GM12878 (cell line): Measurements from ENCODE around the gene LRRC4. TPM values are rescaled to one million over a fixed set of nuclear protein-coding genes. Genes with fewer than 3 reads are reported as not detected.

Source experiments
- ATAC-seq: fragments of 200-7000 bp; cut with Tn5 transposase; 3 replicates; pipeline ENCODE4 v1.9.1; 2020; ENCODE audit warnings: mild to moderate bottlenecking, moderate library complexity
- BruUV-seq: library from RNA; stranded (reverse); fragments of 400-500 nt; replicated peaks from 2 replicates; lab custom pipeline; 2021; lab: Mats Ljungman, UMichigan
- CTCF ChIA-PET: fragments of 300-600 bp; sonication (Branson Sonifier 250); formaldehyde crosslinking; extraction: SDS; loops from one replicate; lab custom pipeline; 2021; ENCODE audit warnings: inconsistent platforms; lab: Yijun Ruan, JAX
- POLR2A ChIA-PET: fragments of 350-600 bp; formaldehyde crosslinking; extraction: SDS; loops from one replicate; lab custom pipeline; 2021; ENCODE audit warnings: inconsistent platforms; lab: Charles Lee
- RAD21 ChIA-PET: fragments of 300-600 bp; sonication (Branson Sonifier 250); formaldehyde crosslinking; loops from one replicate; lab custom pipeline; 2023; ENCODE audit warnings: antibody characterized with exemption; ENCODE audit not compliant: unreplicated experiment; lab: Charles Lee
- SMC1A ChIA-PET: fragments of 300-600 bp; sonication (Branson Sonifier 250); formaldehyde crosslinking; loops from one replicate; lab custom pipeline; 2023; ENCODE audit not compliant: unreplicated experiment, uncharacterized antibody; lab: Charles Lee
- DNase-seq: peaks from one replicate; pipeline ENCODE4 v3.0.0-alpha.2; 2011; ENCODE audit warnings: low read depth, low spot score
- FAIRE-seq: peaks from 3 replicates; lab custom pipeline; 2011; peaks lifted over from hg19 to GRCh38; lab: Jason Lieb, UNC
- H2AFZ ChIP-seq: 2 replicates; pipeline ENCODE4 v1.6.0; 2011; ENCODE audit warnings: low read depth, low read length, control low read depth; ENCODE audit not compliant: control insufficient read depth
- H3K27ac ChIP-seq: 2 replicates; pipeline ENCODE4 v1.5.1; 2011; ENCODE audit warnings: control low read depth; ENCODE audit not compliant: control insufficient read depth, insufficient read depth
- H3K27me3 ChIP-seq, 2 experiments: replicated peaks in 1 of 2; 2 replicates each; pipeline versions ENCODE4 v1.6.0 to v1.6.1; 2011; ENCODE audit warnings: low read length in 1 of 2; ENCODE audit not compliant: control insufficient read depth in 2 of 2, insufficient read depth in 2 of 2
- H3K36me3 ChIP-seq, 2 experiments: 2 replicates each; pipeline ENCODE4 v1.5.1; 2011; ENCODE audit warnings: low read length in 1 of 2; ENCODE audit not compliant: control insufficient read depth in 2 of 2, insufficient read depth in 2 of 2
- H3K4me1 ChIP-seq: 2 replicates; pipeline ENCODE4 v1.6.1; 2011; ENCODE audit warnings: mild to moderate bottlenecking, low read length, moderate library complexity, mixed read lengths; ENCODE audit not compliant: control insufficient read depth, insufficient read depth
- H3K4me2 ChIP-seq: 2 replicates; pipeline ENCODE4 v1.6.0; 2011; ENCODE audit warnings: control low read depth; ENCODE audit not compliant: control insufficient read depth, insufficient read depth
- H3K4me3 ChIP-seq: fragments of 200-600 bp; sonication (generic); 2 replicates; pipeline ENCODE4 v1.5.1; 2016
- H3K79me2 ChIP-seq: 2 replicates; pipeline ENCODE4 v1.6.0; 2011; ENCODE audit warnings: low read length; ENCODE audit not compliant: control insufficient read depth, insufficient read depth
- H3K9ac ChIP-seq: 2 replicates; pipeline ENCODE4 v1.8.0; 2011; ENCODE audit warnings: low read length, control low read depth, mixed read lengths; ENCODE audit not compliant: control insufficient read depth, insufficient read depth
- H3K9me3 ChIP-seq: replicated peaks from 3 replicates; pipeline ENCODE4 v1.5.1; 2011; ENCODE audit warnings: mild to moderate bottlenecking, low read length; ENCODE audit not compliant: control insufficient read depth, insufficient read depth
- H4K20me1 ChIP-seq: 2 replicates; pipeline ENCODE4 v1.6.0; 2011; ENCODE audit not compliant: control insufficient read depth, insufficient read depth
- BRCA1 ChIP-seq: IDR thresholded peaks from 2 replicates; pipeline ENCODE4 v1.6.1; 2011; ENCODE audit warnings: low read depth, low read length, improper control_type of control experiment
- KDM1A ChIP-seq: fragments of 200-600 bp; sonication (generic); IDR thresholded peaks from 2 replicates; pipeline ENCODE4 v1.6.1; 2016; ENCODE audit warnings: borderline replicate concordance
- MEF2A ChIP-seq: IDR thresholded peaks from 2 replicates; pipeline ENCODE4 v1.6.1; 2011; ENCODE audit warnings: low read depth, mild to moderate bottlenecking, low read length, moderate library complexity; ENCODE audit not compliant: insufficient read depth
- MYC ChIP-seq: IDR thresholded peaks from 2 replicates; pipeline ENCODE4 v1.6.1; 2011; ENCODE audit warnings: mild to moderate bottlenecking, low read length, moderate library complexity, inconsistent platforms; ENCODE audit not compliant: insufficient read depth, insufficient replicate concordance, insufficient read length, severe bottlenecking
- NR2C1 ChIP-seq: fragments of 450-650 bp; IDR thresholded peaks from 2 replicates; pipeline ENCODE4 v1.6.1; 2017; ENCODE audit warnings: antibody characterized with exemption, mild to moderate bottlenecking, moderate library complexity
- POLR2AphosphoS2 ChIP-seq: IDR thresholded peaks from 2 replicates; pipeline ENCODE4 v1.6.1; 2011; ENCODE audit warnings: low read depth, mild to moderate bottlenecking, low read length, improper control_type of control experiment, moderate library complexity
- RUNX3 ChIP-seq: IDR thresholded peaks from 2 replicates; pipeline ENCODE4 v1.6.1; 2012; ENCODE audit warnings: low read length, inconsistent platforms
- SREBF2 ChIP-seq: IDR thresholded peaks from 2 replicates; pipeline ENCODE4 v1.6.1; 2012; ENCODE audit warnings: mild to moderate bottlenecking, low read length
- SUZ12 ChIP-seq: fragments of 200-600 bp; sonication (generic); IDR thresholded peaks from one replicate; pipeline ENCODE4 v1.6.1; 2018; ENCODE audit warnings: antibody characterized with exemption, mild to moderate bottlenecking; ENCODE audit not compliant: unreplicated experiment
- WGBS: methylation state at CpG from one replicate; pipeline ENCODE4 v1.1.6; 2016; ENCODE audit warnings: low lambda C conversion rate; ENCODE audit not compliant: insufficient replicate concordance, insufficient coverage; ENCODE audit errors: missing lambda C conversion rate; 5-methylcytosine and 5-hydroxymethylcytosine counted together
- in situ Hi-C: fragments of 300-500 bp; cut with MboI; formaldehyde crosslinking; loops from 9 replicates; pipeline ENCODE4 v1.14.3; 2018; ENCODE audit warnings: mixed read lengths
- intact Hi-C: fragments of 100-400 bp; cut with micrococcal nuclease; formaldehyde crosslinking; loops from one replicate; pipeline ENCODE4 v1.14.2; 2022; ENCODE audit not compliant: unreplicated experiment
- polyA plus RNA-seq, 11 experiments: library from polyadenylated mRNA; depleted of rRNA in 4 of 11; unstranded in 6 of 11; stranded (reverse) in 5 of 11; fragments of >200 nt; fragmentation: Nextera tagmentation in 4 of 11; fragmentation: Illumina TruSeq in 1 of 11; extraction: Ambion mirVana in 4 of 11; extraction: Trizol in 1 of 11; gene quantifications; 1 replicate in 1 of 11; 2 replicates in 10 of 11; pipeline versions ENCODE4 v1.2.1 to v1.2.3, GENCODE V29; 2011 to 2016; ENCODE audit warnings: inconsistent platforms in 2 of 11, missing spikeins in 2 of 11, low read depth in 1 of 11
- total RNA-seq, 4 experiments: library from RNA; depleted of rRNA in 3 of 4; stranded (reverse); fragments of >200 nt in 3 of 4; fragmentation: Illumina TruSeq in 1 of 4; extraction: Trizol in 1 of 4; gene quantifications; 2 replicates each; pipeline versions ENCODE4 v1.2.1 to v1.2.3, GENCODE V29; 2013 to 2021
- TF ChIP-seq, protein P1 (sequence below): fragments of 150-350 bp; IDR thresholded peaks from 2 replicates; pipeline ENCODE4 v1.6.1; 2016; ENCODE audit warnings: low read depth, low read length
- TF ChIP-seq, protein P2 (sequence below): fragments of 450-650 bp; IDR thresholded peaks from 2 replicates; pipeline ENCODE4 v1.6.1; 2017; ENCODE audit warnings: mild to moderate bottlenecking, low read depth, inconsistent platforms; ENCODE audit not compliant: poor library complexity, severe bottlenecking

LRRC4 gene
- total and polyA plus RNA-seq, 10 of the 15 experiments (the other 5 are each of a cell fraction or from before 2014, with no cell fraction given) = 0.06 to 0.85 (median 0.12) TPM; not detected in 4

DNA sequence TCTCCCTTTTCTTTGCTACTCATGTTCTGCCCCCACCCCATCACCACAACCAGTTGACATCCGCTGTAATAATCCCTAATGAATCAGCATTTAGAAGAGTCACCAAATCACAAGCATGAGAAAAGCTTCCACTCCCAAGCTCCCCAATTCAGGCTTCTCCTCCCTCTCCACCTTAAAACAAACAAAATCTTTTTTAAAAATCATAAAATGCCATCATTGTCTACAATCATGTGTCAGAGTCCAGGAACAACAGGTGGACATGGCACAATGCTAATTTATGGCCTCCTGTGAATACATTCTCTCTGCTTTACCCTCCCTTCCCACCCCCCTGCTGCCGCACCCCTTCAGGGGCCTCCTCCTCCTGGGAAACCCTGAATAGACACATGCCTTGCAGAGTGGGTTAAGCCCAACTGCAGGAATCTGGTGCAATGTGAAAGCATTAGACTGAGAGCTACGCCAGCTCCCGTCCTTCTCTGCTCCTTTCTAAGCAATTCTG is 3.7 kb downstream of the LRRC4 start:
- no peak overlapping the region for H3K9ac ChIP-seq
- BruUV-seq = no TSS peak
- H3K36me3 ChIP-seq = peaks cover 11 to 21% of the 10 kb centered on the region in 2 experiments
- peaks cover 10% of the 10 kb centered on the region; the same call in 1 of the 2 replicates for H4K20me1 ChIP-seq
- H3K4me1 ChIP-seq = peaks cover 4% of the 10 kb centered on the region; the same call in 1 of the 2 replicates
- POLR2A ChIA-PET = no interaction called here
- H3K4me2 ChIP-seq = no peak overlapping the region
- SMC1A ChIA-PET = no interaction called here
- no peaks in the 10 kb centered on the region; the same call in 2 of the 3 replicates for H3K9me3 ChIP-seq
- intact Hi-C loops (no loop called here), in situ Hi-C loops (no loop called here)
- no peak for TF ChIP-seq NR2C1
- TF ChIP-seq RUNX3 = no peak
- no peak for TF ChIP-seq POLR2AphosphoS2
- no peak for TF ChIP-seq SUZ12
- H3K79me2 ChIP-seq = no peaks in the 10 kb centered on the region; the same call in 1 of the 2 replicates
- no peak for FAIRE-seq
- RAD21 ChIA-PET = interaction anchor here (0.7 kb wide), 1 partner anchor 1183 kb away, joined by 3 read pairs; no protein-coding TSS in a partner anchor
- no peak overlapping the region for H3K4me3 ChIP-seq
- 86% methylated on average over 4 of the region's 4 CpGs for WGBS
- CTCF ChIA-PET = interaction anchor here (0.6 kb wide), 1 partner anchor 274 kb away, joined by 3 read pairs; no protein-coding TSS in a partner anchor
- ATAC-seq = no peak
- no peak overlapping the region for H2AFZ ChIP-seq
- no peaks in the 10 kb centered on the region for H3K27me3 ChIP-seq
- H3K27ac ChIP-seq = no peak overlapping the region
- DNase-seq = no peak

GRCh38 chr7:128026551-128026950 is 4.7 kb downstream of the LRRC4 start:
- Histone ChIP-seq H3K27ac (no peak overlapping the region), H4K20me1 (peaks cover 10% of the 10 kb centered on the region; the same call in 1 of the 2 replicates), H2AFZ (no peak overlapping the region), H3K9ac (no peak overlapping the region), H3K36me3 (peaks cover 11 to 21% of the 10 kb centered on the region in 2 experiments), H3K4me3 (no peak overlapping the region), H3K79me2 (no peaks in the 10 kb centered on the region; the same call in 1 of the 2 replicates), H3K4me1 (peaks cover 4% of the 10 kb centered on the region; the same call in 1 of the 2 replicates), H3K9me3 (no peaks in the 10 kb centered on the region; the same call in 2 of the 3 replicates), H3K27me3 (no peaks in the 10 kb centered on the region), H3K4me2 (no peak overlapping the region)
- POLR2A ChIA-PET = no interaction called here
- intact Hi-C loops (no loop called here), in situ Hi-C loops (no loop called here)
- CTCF ChIA-PET = no interaction called here
- no TSS peak for BruUV-seq
- no peak for FAIRE-seq
- RAD21 ChIA-PET = no interaction called here
- ATAC-seq = no peak
- SMC1A ChIA-PET = interaction anchor here (0.7 to 0.8 kb wide), 2 partner anchors 98 to 152 kb away, joined by 3 read pairs; no protein-coding TSS in a partner anchor
- 53% methylated on average over 2 of the region's 2 CpGs for WGBS
- DNase-seq = no peak
- no peak for TF ChIP-seq SREBF2
- TF ChIP-seq MYC = no peak
- TF ChIP-seq BRCA1 = no peak
- TF ChIP-seq KDM1A = no peak
- TF ChIP-seq, protein P1, sequence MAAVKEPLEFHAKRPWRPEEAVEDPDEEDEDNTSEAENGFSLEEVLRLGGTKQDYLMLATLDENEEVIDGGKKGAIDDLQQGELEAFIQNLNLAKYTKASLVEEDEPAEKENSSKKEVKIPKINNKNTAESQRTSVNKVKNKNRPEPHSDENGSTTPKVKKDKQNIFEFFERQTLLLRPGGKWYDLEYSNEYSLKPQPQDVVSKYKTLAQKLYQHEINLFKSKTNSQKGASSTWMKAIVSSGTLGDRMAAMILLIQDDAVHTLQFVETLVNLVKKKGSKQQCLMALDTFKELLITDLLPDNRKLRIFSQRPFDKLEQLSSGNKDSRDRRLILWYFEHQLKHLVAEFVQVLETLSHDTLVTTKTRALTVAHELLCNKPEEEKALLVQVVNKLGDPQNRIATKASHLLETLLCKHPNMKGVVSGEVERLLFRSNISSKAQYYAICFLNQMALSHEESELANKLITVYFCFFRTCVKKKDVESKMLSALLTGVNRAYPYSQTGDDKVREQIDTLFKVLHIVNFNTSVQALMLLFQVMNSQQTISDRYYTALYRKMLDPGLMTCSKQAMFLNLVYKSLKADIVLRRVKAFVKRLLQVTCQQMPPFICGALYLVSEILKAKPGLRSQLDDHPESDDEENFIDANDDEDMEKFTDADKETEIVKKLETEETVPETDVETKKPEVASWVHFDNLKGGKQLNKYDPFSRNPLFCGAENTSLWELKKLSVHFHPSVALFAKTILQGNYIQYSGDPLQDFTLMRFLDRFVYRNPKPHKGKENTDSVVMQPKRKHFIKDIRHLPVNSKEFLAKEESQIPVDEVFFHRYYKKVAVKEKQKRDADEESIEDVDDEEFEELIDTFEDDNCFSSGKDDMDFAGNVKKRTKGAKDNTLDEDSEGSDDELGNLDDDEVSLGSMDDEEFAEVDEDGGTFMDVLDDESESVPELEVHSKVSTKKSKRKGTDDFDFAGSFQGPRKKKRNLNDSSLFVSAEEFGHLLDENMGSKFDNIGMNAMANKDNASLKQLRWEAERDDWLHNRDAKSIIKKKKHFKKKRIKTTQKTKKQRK = no peak
- no peak for TF ChIP-seq MEF2A
- TF ChIP-seq, protein P2, sequence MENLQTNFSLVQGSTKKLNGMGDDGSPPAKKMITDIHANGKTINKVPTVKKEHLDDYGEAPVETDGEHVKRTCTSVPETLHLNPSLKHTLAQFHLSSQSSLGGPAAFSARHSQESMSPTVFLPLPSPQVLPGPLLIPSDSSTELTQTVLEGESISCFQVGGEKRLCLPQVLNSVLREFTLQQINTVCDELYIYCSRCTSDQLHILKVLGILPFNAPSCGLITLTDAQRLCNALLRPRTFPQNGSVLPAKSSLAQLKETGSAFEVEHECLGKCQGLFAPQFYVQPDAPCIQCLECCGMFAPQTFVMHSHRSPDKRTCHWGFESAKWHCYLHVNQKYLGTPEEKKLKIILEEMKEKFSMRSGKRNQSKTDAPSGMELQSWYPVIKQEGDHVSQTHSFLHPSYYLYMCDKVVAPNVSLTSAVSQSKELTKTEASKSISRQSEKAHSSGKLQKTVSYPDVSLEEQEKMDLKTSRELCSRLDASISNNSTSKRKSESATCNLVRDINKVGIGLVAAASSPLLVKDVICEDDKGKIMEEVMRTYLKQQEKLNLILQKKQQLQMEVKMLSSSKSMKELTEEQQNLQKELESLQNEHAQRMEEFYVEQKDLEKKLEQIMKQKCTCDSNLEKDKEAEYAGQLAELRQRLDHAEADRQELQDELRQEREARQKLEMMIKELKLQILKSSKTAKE = no peak
